HG03378 (cell line): ENCODE measurements around the gene PLCB1.
A peak's percentile ranks its signal among the peaks of the same experiment; 100 is the strongest.

Experiments
- ATAC-seq: cut with Tn5 transposase; IDR thresholded peaks from one replicate; pipeline ENCODE4 v1.9.1; 2021; ENCODE audit warnings: mild to moderate bottlenecking, moderate library complexity; ENCODE audit not compliant: unreplicated experiment

Gene PLCB1

GRCh38 chr20:8744228-8744844 is 612.3 kb downstream of the PLCB1 start:
- no peak for ATAC-seq

- ATAC-seq: no peak
Observed at GRCh38 chr20:8749101-8749500, 617.0 kb downstream of the PLCB1 start.

- ATAC-seq: no peak
Observed at GRCh38 chr20:8749986-8750385, 617.9 kb downstream of the PLCB1 start.

GRCh38 chr20:8755340-8756118 is 623.5 kb downstream of the PLCB1 start:
- ATAC-seq: no peak

- no peak for ATAC-seq
Observed at GRCh38 chr20:8756410-8756809, 624.3 kb downstream of the PLCB1 start.

GRCh38 chr20:8757146-8757545 is 625.1 kb downstream of the PLCB1 start:
- ATAC-seq: no peak

GRCh38 chr20:8764344-8764962 is 632.4 kb downstream of the PLCB1 start:
- no peak for ATAC-seq

GRCh38 chr20:8766868-8767390 is 634.9 kb downstream of the PLCB1 start:
- ATAC-seq: no peak

DNA sequence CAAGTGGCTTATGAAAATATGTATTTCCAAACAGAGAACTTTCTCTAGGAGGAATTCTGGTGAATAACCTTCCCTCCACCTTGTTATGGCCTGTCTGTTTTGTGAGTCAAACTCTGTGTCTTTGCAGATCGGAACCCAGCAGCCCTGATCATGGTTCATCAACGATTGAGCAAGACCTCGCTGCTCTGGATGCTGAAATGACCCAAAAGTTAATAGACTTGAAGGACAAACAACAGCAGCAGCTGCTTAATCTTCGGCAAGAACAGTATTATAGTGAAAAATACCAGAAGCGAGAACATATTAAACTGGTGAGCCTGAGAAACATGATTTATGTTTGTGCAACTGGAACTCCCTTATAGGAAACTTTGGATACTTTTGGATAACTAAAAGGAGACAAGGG is 642.3 kb downstream of the PLCB1 start:
- no peak for ATAC-seq

DNA sequence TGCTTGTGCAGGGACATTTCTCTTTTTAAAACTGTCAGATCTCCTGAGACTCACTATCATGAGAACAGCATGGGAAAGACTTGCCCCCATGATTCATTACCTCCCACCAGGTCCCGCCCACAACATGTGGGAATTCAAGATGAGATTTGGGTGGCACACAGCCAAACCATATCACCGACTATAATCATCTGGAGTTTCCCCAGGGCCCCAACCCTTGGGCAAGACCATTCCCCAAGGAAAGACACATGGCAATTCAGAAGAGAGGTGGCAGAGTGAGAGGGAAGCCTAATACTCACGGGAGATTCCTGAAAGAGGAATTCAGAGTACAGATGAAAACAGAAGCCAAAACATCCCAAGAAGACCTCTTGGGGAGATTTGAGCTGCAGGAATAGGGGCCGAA is 645.8 kb downstream of the PLCB1 start:
- no peak for ATAC-seq

DNA sequence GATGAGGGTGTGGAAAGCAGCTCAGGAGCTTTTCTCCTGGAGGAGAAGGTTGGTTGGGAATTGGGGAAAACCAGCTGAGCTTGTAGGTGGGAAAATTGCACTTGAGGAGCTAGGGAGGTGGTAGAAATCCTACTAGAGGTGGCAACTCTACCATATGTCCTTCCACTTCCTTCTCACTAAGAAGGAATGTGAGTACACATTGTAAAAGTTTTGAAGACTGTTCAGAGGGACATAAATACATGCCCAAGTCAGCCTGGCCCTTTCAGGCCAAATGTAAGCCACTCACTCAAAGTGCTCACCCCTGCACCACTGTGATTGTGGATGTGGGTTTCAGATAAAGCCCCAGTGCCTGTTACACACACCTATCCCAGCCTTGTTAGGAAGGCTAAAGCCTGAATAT is 646.3 kb downstream of the PLCB1 start:
- ATAC-seq: no peak

DNA sequence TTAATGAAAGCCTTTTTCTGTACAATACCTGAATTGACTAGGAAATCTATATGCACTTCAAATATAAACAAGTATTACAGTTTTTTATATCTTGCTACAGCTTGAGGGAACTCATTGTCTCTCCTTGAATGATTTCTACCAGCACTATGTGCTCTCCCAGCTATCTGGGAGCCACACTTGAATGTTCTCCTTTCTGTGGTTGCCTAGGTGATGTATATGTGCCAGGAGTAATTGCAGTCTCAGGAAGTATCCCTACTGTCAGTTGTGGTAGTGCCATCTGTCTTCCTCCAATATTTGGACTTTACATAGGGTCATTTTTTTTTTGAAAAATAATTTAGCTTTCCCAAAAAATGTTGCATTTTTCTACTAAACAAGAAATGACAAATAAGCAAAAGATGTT is 648.8 kb downstream of the PLCB1 start:
- no peak for ATAC-seq

DNA sequence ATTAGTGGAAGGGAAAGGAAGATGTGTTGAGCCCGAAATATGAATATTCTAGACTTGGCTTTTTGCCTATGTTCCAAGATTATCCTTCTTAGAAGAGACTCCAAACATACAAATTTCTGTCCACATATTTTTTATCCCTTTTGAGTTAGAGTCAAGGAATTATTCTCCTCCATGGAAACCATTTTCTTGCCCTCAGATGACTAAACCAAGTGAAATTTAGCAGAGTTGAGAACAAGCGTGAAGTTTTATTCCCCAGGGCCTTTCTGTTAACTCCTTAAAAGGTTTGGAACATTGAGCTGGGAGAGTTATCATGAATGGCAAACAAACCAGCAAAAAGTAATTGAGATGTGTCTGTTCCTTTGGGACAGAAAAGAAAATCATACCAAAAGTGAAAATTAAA is 650.7 kb downstream of the PLCB1 start:
- ATAC-seq: no peak

- no peak for ATAC-seq
Observed at GRCh38 chr20:8783734-8784133, 651.7 kb downstream of the PLCB1 start.

- no peak for ATAC-seq
Observed at GRCh38 chr20:8786383-8786782, 654.3 kb downstream of the PLCB1 start.

- ATAC-seq: no peak
Observed at GRCh38 chr20:8787090-8787489, 655.0 kb downstream of the PLCB1 start.

DNA sequence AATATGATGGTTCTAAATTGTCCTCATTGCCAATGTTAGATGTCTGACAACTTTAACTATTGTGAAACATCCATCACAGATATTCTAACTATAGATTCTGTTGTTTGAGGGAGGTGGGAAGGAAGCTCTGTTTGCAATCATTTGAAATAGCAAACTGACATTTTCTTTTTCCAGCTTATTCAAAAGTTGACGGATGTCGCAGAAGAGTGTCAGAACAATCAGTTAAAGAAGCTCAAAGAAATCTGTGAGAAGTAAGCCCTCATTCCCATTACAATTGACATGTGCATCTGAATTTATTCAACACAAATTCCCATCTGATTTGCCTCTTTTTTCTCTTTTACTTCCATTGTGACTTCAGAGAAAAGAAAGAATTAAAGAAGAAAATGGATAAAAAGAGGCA is 656.2 kb downstream of the PLCB1 start:
- no peak for ATAC-seq

DNA sequence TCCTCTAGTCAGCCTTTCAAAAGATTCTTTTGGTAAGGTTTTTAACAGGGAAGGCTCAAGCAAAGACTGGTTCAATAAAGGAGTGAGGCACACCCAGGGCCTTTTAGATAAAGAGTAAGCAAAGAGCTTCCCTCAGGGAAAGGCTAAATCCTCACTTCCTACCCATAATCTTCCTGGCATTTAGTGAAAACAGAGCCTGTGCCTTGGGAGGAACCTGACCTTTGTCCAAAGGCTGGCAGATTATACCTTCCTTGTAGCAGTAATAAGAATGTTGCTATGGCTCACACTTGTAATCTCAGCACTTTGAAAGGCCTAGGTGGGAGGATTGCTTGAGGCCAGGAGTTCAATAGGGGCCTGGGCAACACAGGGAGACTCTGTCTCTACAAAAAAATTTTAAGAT is 656.8 kb downstream of the PLCB1 start:
- no peak for ATAC-seq

DNA sequence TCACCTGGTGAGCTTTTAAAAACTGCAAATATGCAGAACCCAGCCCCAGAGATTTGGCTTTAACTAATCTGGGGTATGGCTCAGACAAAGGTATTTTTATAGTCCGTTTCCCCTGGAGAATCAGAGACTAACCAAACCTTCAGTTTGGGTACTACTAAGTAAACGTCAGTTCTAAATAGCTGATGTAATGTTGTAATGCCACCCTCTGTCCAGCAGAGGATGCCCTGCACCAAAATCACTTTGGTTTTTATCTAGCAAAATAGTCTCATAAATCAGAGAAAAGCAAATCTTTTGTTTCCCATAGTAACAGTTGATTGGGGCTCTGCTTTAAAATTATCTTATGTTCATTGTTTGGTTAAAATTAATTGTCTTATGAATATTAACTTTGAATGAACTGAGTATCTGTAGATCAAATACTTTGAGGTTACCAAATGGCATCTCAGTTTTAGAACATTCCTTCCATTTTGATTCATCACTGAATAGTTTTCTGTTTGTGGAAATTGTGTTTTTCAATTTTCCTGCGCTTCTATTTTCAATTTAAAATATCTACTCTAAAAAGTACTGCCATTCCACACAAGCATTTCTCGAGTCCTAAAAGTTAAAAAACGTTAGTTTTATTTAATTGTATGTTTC is 658.5 kb downstream of the PLCB1 start:
- ATAC-seq: peak; percentile 82

- ATAC-seq: no peak
Observed at GRCh38 chr20:8795404-8795803, 663.3 kb downstream of the PLCB1 start.

DNA sequence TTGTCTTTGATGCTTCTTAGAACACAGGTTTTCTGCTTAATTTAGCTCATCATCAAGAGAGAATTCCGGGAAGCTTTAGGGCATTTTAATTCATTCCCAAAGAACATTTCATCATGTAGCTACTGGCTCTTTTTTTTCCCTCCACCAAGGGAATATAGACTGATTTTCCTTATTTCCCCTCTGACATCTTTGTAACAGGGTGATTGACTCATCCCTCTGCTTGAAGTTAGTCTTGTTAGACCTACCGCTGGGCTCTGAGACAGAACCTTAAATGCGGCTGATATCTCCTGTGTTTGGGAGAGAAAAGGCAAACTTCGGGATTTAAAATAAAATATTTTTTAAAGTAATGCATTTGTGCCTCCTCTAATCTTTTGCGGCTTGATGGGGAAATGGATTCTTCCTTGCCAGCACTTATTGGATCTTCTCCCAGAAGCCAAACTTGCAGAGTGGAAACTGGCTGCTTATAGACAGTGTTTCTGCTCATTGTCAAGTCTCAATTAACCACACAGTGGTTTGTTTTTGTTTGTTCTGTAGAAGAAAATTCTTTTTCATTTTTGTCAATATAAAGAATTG is 664.1 kb downstream of the PLCB1 start:
- ATAC-seq: no peak
